SHP77 treated with DMSO at 0.1 percent for 48 hours (cell line): ENCODE results near the gene LYRM7.
"Not testable (repeated sequence)": the region's sequence is repeated elsewhere in the genome, so short reads cannot be mapped to it uniquely, and the experiment has no call there.

Experiments used
- DNase-seq: peaks from one replicate; lab custom pipeline; 2025; lab: John Stamatoyannopoulos, UW

Gene LYRM7

GRCh38 chr5:131221008-131221703 is 50.4 kb downstream of the LYRM7 start:
- DNase-seq: no peak

GRCh38 chr5:131221888-131222287 is 51.1 kb downstream of the LYRM7 start:
- no peak for DNase-seq

- DNase-seq: no peak
Observed at GRCh38 chr5:131222731-131223130, 52.0 kb downstream of the LYRM7 start.

GRCh38 chr5:131223751-131224386 is 53.1 kb downstream of the LYRM7 start:
- DNase-seq: no peak

GRCh38 chr5:131224387-131225201 is 53.9 kb downstream of the LYRM7 start:
- DNase-seq: no peak

- DNase-seq: no peak
Observed at GRCh38 chr5:131225282-131225974, 54.7 kb downstream of the LYRM7 start.

GRCh38 chr5:131226899-131227298 is 56.2 kb downstream of the LYRM7 start:
- DNase-seq: no peak

- no peak for DNase-seq
Observed at GRCh38 chr5:131228646-131229045, 57.9 kb downstream of the LYRM7 start.

- no peak for DNase-seq
Observed at GRCh38 chr5:131229623-131230022, 58.9 kb downstream of the LYRM7 start.

- DNase-seq: peak; percentile 5
Observed at GRCh38 chr5:131230406-131230805, 59.7 kb downstream of the LYRM7 start.

GRCh38 chr5:131239686-131240085 is 68.9 kb downstream of the LYRM7 start:
- no peak for DNase-seq

- DNase-seq: no peak
Observed at GRCh38 chr5:131242728-131243255, 72.0 kb downstream of the LYRM7 start.

GRCh38 chr5:131245312-131245711 is 74.6 kb downstream of the LYRM7 start:
- DNase-seq: no peak

- no peak for DNase-seq
Observed at GRCh38 chr5:131245948-131246347, 75.2 kb downstream of the LYRM7 start.

GRCh38 chr5:131246504-131246903 is 75.8 kb downstream of the LYRM7 start:
- no peak for DNase-seq

GRCh38 chr5:131250751-131251475 is 80.2 kb downstream of the LYRM7 start:
- no peak for DNase-seq

- no peak for DNase-seq
Observed at GRCh38 chr5:131252824-131253171, 82.1 kb downstream of the LYRM7 start.

- DNase-seq: not testable (repeated sequence)
Observed at GRCh38 chr5:131254025-131254424, 83.3 kb downstream of the LYRM7 start.

- no peak for DNase-seq
Observed at GRCh38 chr5:131254741-131255140, 84.0 kb downstream of the LYRM7 start.
